H9 (cell line): ENCODE results near the gene ADAMTS8. TPM values are rescaled to one million over a fixed set of nuclear protein-coding genes. Genes with fewer than 3 reads are reported as not detected.

Experiments used
- DNase-seq: peaks from one replicate; pipeline ENCODE4 v3.0.0-alpha.2; 2017
- H2AFZ ChIP-seq: one replicate; pipeline ENCODE4 v1.6.1; 2013; ENCODE audit warnings: mild to moderate bottlenecking, low read length, control low read depth, moderate library complexity
- H2AK5ac ChIP-seq: 2 replicates; pipeline ENCODE4 v1.6.1; 2013; ENCODE audit warnings: low read length, control low read depth, mixed read lengths; ENCODE audit not compliant: insufficient read length
- H2BK120ac ChIP-seq: one replicate; pipeline ENCODE4 v1.6.1; 2013; ENCODE audit warnings: low read depth, mild to moderate bottlenecking, low read length, control low read depth, inconsistent platforms; ENCODE audit not compliant: poor library complexity, severe bottlenecking
- H2BK12ac ChIP-seq: 2 replicates; pipeline ENCODE4 v1.6.1; 2013; ENCODE audit warnings: low read length, control low read depth, mixed read lengths, low read depth; ENCODE audit not compliant: insufficient read length
- H2BK15ac ChIP-seq: 2 replicates; pipeline ENCODE4 v1.6.1; 2013; ENCODE audit warnings: low read depth, low read length, control low read depth
- H2BK20ac ChIP-seq: one replicate; pipeline ENCODE4 v1.6.1; 2013; ENCODE audit warnings: low read depth, mild to moderate bottlenecking, low read length, control low read depth, inconsistent platforms; ENCODE audit not compliant: poor library complexity, severe bottlenecking
- H2BK5ac ChIP-seq: 2 replicates; pipeline ENCODE4 v1.6.1; 2013; ENCODE audit warnings: low read length, control low read depth, mixed read lengths; ENCODE audit not compliant: insufficient read length
- H3K14ac ChIP-seq: 2 replicates; pipeline ENCODE4 v1.6.1; 2013; ENCODE audit warnings: low read length, control low read depth; ENCODE audit not compliant: insufficient read depth
- H3K18ac ChIP-seq: 2 replicates; pipeline ENCODE4 v1.6.1; 2013; ENCODE audit warnings: low read depth, mild to moderate bottlenecking, mixed read lengths, low read length, control low read depth; ENCODE audit not compliant: insufficient read length
- H3K23ac ChIP-seq: 2 replicates; pipeline ENCODE4 v1.6.1; 2013; ENCODE audit warnings: low read length, control low read depth, mixed read lengths, low read depth; ENCODE audit not compliant: insufficient read length
- H3K23me2 ChIP-seq: 2 replicates; pipeline ENCODE4 v1.6.1; 2013; ENCODE audit warnings: low read depth, mild to moderate bottlenecking, mixed read lengths, low read length, control low read depth; ENCODE audit not compliant: insufficient read length, poor library complexity, severe bottlenecking
- H3K27ac ChIP-seq: 2 replicates; pipeline ENCODE4 v1.5.1; 2013; ENCODE audit warnings: low read length, control low read depth, mixed read lengths, low read depth; ENCODE audit not compliant: insufficient read length
- H3K27me3 ChIP-seq: 2 replicates; pipeline ENCODE4 v1.6.1; 2013; ENCODE audit warnings: low read length, control low read depth, inconsistent platforms; ENCODE audit not compliant: insufficient read depth
- H3K4ac ChIP-seq: 2 replicates; pipeline ENCODE4 v1.6.1; 2013; ENCODE audit warnings: low read depth, mild to moderate bottlenecking, control low read depth, inconsistent platforms, low read length, moderate library complexity
- H3K4me1 ChIP-seq: 2 replicates; pipeline ENCODE4 v1.6.1; 2013; ENCODE audit warnings: low read length, control low read depth, inconsistent platforms; ENCODE audit not compliant: insufficient read depth
- H3K4me2 ChIP-seq: 2 replicates; pipeline ENCODE4 v1.6.1; 2013; ENCODE audit warnings: low read length, control low read depth, mixed read lengths; ENCODE audit not compliant: insufficient read length, insufficient read depth
- H3K56ac ChIP-seq: 2 replicates; pipeline ENCODE4 v1.6.1; 2013; ENCODE audit warnings: low read depth, mild to moderate bottlenecking, mixed read lengths, low read length, control low read depth; ENCODE audit not compliant: insufficient read length
- H3K79me1 ChIP-seq: 2 replicates; pipeline ENCODE4 v1.6.1; 2013; ENCODE audit warnings: low read depth, mild to moderate bottlenecking, moderate library complexity, low read length, control low read depth, inconsistent platforms; ENCODE audit not compliant: insufficient read depth, poor library complexity, severe bottlenecking
- H3K79me2 ChIP-seq: 2 replicates; pipeline ENCODE4 v1.6.1; 2013; ENCODE audit warnings: low read length, control low read depth, inconsistent platforms; ENCODE audit not compliant: insufficient read depth
- H3K9ac ChIP-seq: 2 replicates; pipeline ENCODE4 v1.6.1; 2013; ENCODE audit warnings: low read length, control low read depth, mixed read lengths; ENCODE audit not compliant: insufficient read length; ENCODE audit errors: extremely low read depth
- H3K9me3 ChIP-seq: one replicate; pipeline ENCODE4 v1.6.1; 2013; ENCODE audit warnings: low read depth, low read length, inconsistent platforms; ENCODE audit not compliant: control insufficient read depth
- H3T11ph ChIP-seq: one replicate; pipeline ENCODE4 v1.6.1; 2013; ENCODE audit warnings: mild to moderate bottlenecking, low read length, control low read depth, inconsistent platforms
- H4K20me1 ChIP-seq: one replicate; pipeline ENCODE4 v1.6.1; 2013; ENCODE audit not compliant: control insufficient read depth, insufficient read length, insufficient read depth
- H4K5ac ChIP-seq: 2 replicates; pipeline ENCODE4 v1.6.1; 2013; ENCODE audit warnings: low read depth, mild to moderate bottlenecking, mixed read lengths, low read length, control low read depth; ENCODE audit not compliant: insufficient read length
- H4K8ac ChIP-seq: replicated peaks from 2 replicates; pipeline ENCODE4 v1.6.1; 2013; ENCODE audit warnings: low read length, control low read depth, mixed read lengths, low read depth; ENCODE audit not compliant: insufficient read length
- H4K91ac ChIP-seq: 2 replicates; pipeline ENCODE4 v1.6.1; 2013; ENCODE audit warnings: low read depth, mild to moderate bottlenecking, moderate library complexity, mixed read lengths, low read length, control low read depth; ENCODE audit not compliant: insufficient read length
- H3K27ac Mint-ChIP-seq, 3 experiments: 2 replicates in 2 of 3; 3 replicates in 1 of 3; pipeline ENCODE4 v1.8.0; 2020 to 2021; ENCODE audit warnings: mixed read lengths in 3 of 3, mild to moderate bottlenecking in 1 of 3, moderate library complexity in 1 of 3
- H3K27me3 Mint-ChIP-seq: 2 replicates; pipeline ENCODE4 v1.8.0; 2021; ENCODE audit warnings: low read depth, mild to moderate bottlenecking, moderate library complexity, mixed read lengths
- H3K36me3 Mint-ChIP-seq, 3 experiments: 2 replicates in 2 of 3; 3 replicates in 1 of 3; pipeline ENCODE4 v1.8.0; 2020 to 2021; ENCODE audit warnings: low read depth in 3 of 3, mixed read lengths in 3 of 3; ENCODE audit not compliant: insufficient read depth in 1 of 3
- H3K4me1 Mint-ChIP-seq, 2 experiments: 2 replicates each; pipeline ENCODE4 v1.8.0; 2020; ENCODE audit warnings: mixed read lengths in 2 of 2
- H3K4me3 Mint-ChIP-seq, 2 experiments: 2 replicates in 1 of 2; 3 replicates in 1 of 2; pipeline ENCODE4 v1.8.0; 2020 to 2021; ENCODE audit warnings: mild to moderate bottlenecking in 2 of 2, mixed read lengths in 2 of 2, moderate library complexity in 1 of 2
- H3K9me3 Mint-ChIP-seq, 2 experiments: 2 replicates in 1 of 2; 3 replicates in 1 of 2; pipeline ENCODE4 v1.8.0; 2020; ENCODE audit warnings: mild to moderate bottlenecking in 2 of 2, mixed read lengths in 2 of 2, moderate library complexity in 1 of 2
- CTCF ChIP-seq: fragments of 200-600 bp; sonication (generic); conservative IDR thresholded peaks from 3 replicates; pipeline ENCODE4 v1.8.0; 2021; ENCODE audit warnings: antibody characterized with exemption, mild to moderate bottlenecking
- WGBS: extraction: QIAGEN DNeasy Blood & Tissue Kit; methylation state at CpG from one replicate; pipeline ENCODE4 v1.1.7; 2013; ENCODE audit warnings: missing lambda C conversion rate, low lambda C conversion rate, mixed read lengths; ENCODE audit not compliant: insufficient read length; ENCODE audit errors: extremely low coverage; 5-methylcytosine and 5-hydroxymethylcytosine counted together
- total RNA-seq: library from RNA; stranded (reverse); gene quantifications from 2 replicates; pipeline ENCODE4 v1.2.1, GENCODE V29; 2021

Gene ADAMTS8
- total RNA-seq, 1 experiment from 2014 or later: 5.0 TPM

GRCh38 chr11:130426837-130427341 lies 1.5 kb downstream of the ADAMTS8 start:
- Mint-ChIP-seq H3K4me3 (peak overlapping the region; percentile 55 to 82), H3K4me1 (peaks cover 18 to 24% of the 10 kb centered on the region in 2 experiments), H3K27me3 (peaks cover 55% of the 10 kb centered on the region), H3K27ac (no peak overlapping the region), H3K9me3 (peaks cover 0 to 2% of the 10 kb centered on the region in 2 experiments; a peak in 2 of 5 replicates), H3K36me3 (peaks cover 0 to 17% (median 2%) of the 10 kb centered on the region in 3 experiments; a peak in 4 of 7 replicates)
- H3K9ac ChIP-seq: no peak overlapping the region
- no peak overlapping the region for H3K18ac ChIP-seq
- H4K20me1 ChIP-seq: no peaks in the 10 kb centered on the region
- H3K27ac ChIP-seq: no peak overlapping the region
- H4K91ac ChIP-seq: no peak overlapping the region
- no peak overlapping the region for H3T11ph ChIP-seq
- H3K4me1 ChIP-seq: peaks cover 3% of the 10 kb centered on the region; the same call in 1 of the 2 replicates
- no peak overlapping the region for H3K4ac ChIP-seq
- H3K79me2 ChIP-seq: no peaks in the 10 kb centered on the region
- no peak overlapping the region for H3K23ac ChIP-seq
- H2BK20ac ChIP-seq: no peak overlapping the region
- H2BK15ac ChIP-seq: no peak overlapping the region
- no peak overlapping the region for H2AK5ac ChIP-seq
- H4K5ac ChIP-seq: no peak overlapping the region
- DNase-seq: no peak
- peaks cover 12% of the 10 kb centered on the region for H3K27me3 ChIP-seq
- H3K4me2 ChIP-seq: peak overlapping the region; percentile 74
- TF ChIP-seq CTCF: no peak
- no CpG with 5 or more reads among the region's 18 CpGs for WGBS
- no peaks in the 10 kb centered on the region for H3K79me1 ChIP-seq
- H3K23me2 ChIP-seq: peaks cover 11% of the 10 kb centered on the region
- no peak overlapping the region for H2AFZ ChIP-seq
- H4K8ac ChIP-seq: no peak overlapping the region
- no peak overlapping the region for H3K56ac ChIP-seq
- H2BK12ac ChIP-seq: no peak overlapping the region
- no peak overlapping the region for H3K14ac ChIP-seq
- no peak overlapping the region for H2BK5ac ChIP-seq
- H3K9me3 ChIP-seq: no peaks in the 10 kb centered on the region
- H2BK120ac ChIP-seq: no peak overlapping the region
